Measurements from ENCODE around the gene KREMEN1. TPM values are rescaled to one million over a fixed set of nuclear protein-coding genes. Genes with fewer than 3 reads are reported as not detected.

The KREMEN1 gene
- polyA plus RNA-seq, 1 of the 3 experiments (the other 2 are of a cell fraction) = 10.0 TPM

GRCh38 chr22:29093501-29094300, 20.9 kb downstream of the KREMEN1 start (continued):
- TF ChIP-seq JUND (IDR thresholded peaks at IDR 0.05) = peak; percentile 83
- peak; percentile 98 for TF ChIP-seq TCF12 (IDR thresholded peaks at IDR 0.05)
- TF ChIP-seq EP300 (IDR thresholded peaks at IDR 0.05; ENCODE audit: borderline replicate concordance in 1 of 2, low read depth in 1 of 2, low read length in 1 of 2) = peak; percentile 49 to 81; a peak in 3 of 4 replicates
- peak; percentile 61 for TF ChIP-seq PBX3 (IDR thresholded peaks at IDR 0.05)
- TF ChIP-seq CHD2 (IDR thresholded peaks at IDR 0.05; ENCODE audit: low read length, partially characterized antibody) = peak; percentile 42
- TF ChIP-seq, protein P1, sequence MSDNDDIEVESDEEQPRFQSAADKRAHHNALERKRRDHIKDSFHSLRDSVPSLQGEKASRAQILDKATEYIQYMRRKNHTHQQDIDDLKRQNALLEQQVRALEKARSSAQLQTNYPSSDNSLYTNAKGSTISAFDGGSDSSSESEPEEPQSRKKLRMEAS (IDR thresholded peaks at IDR 0.05; ENCODE audit: low read depth) = peak; percentile 50
- no peak for TF ChIP-seq EZH2phosphoT487 (IDR thresholded peaks at IDR 0.05; ENCODE audit: borderline replicate concordance, low read depth)
- peak; percentile 16; the same call in 1 of the 2 replicates for TF ChIP-seq RXRA (IDR thresholded peaks at IDR 0.05; ENCODE audit: borderline replicate concordance, low read depth)
- 0 out of 2 replicates have a peak, but pooled peaks have one; percentile 80 for TF ChIP-seq TEAD4 (IDR thresholded peaks at IDR 0.05; ENCODE audit: borderline replicate concordance, insufficient read depth)

DNA sequence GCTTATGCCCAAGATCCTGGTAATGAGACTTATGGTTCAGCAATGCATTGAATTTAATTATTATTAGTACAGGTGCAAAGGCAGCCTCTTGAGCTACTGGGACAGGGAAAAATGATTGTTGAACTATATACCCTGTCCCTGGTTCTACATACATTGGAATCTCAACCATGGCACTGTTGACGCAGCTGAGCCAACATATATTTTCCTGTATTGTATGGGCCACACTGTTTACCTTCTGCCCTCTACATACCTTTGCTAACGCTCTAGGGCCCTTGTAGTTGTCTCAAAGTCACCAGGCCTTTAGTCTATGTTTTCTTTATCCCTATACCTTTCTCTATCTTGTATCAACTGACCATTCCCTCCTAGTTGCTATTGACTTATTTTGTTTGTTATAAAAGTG, 22.6 kb downstream of the KREMEN1 start:
- Histone ChIP-seq H3K9me3 (no peaks in the 10 kb centered on the region), H4K20me1 (ENCODE audit: insufficient read depth) (no peaks in the 10 kb centered on the region), H3K27me3 (ENCODE audit: insufficient read depth) (no peaks in the 10 kb centered on the region), H3K4me1 (ENCODE audit: control insufficient read depth in 1 of 2, insufficient read depth in 2 of 2, low read depth in 1 of 2, low read length in 1 of 2) (peaks cover 11% of the 10 kb centered on the region in 2 experiments), H2AFZ (ENCODE audit: low read depth) (no peak overlapping the region), H3K79me2 (ENCODE audit: insufficient read depth) (no peaks in the 10 kb centered on the region), H3K4me3 (ENCODE audit: low read depth in 2 of 2, low read length in 1 of 2) (no peak overlapping the region), H3K9me2 (no peaks in the 10 kb centered on the region), H3K36me3 (replicated peaks in 1 of 2; ENCODE audit: control insufficient read depth in 1 of 2, insufficient read depth in 2 of 2, low read length in 1 of 2) (peaks cover 0 to 7% of the 10 kb centered on the region in 2 experiments), H3F3A (replicated peaks; ENCODE audit: insufficient read depth) (peaks cover 28% of the 10 kb centered on the region), H3K27ac (ENCODE audit: low read depth in 2 of 2, low read length in 1 of 2) (no peak overlapping the region), H3K9ac (no peak overlapping the region), H3K4me2 (no peak overlapping the region)
- ChIA-PET POLR2A (no interaction called here), CTCF (no interaction called here)
- WGBS (ENCODE audit: low lambda C conversion rate) = 93% methylated on average over 2 of the region's 2 CpGs
- DNase-seq = no peak
- TF ChIP-seq MXI1 (IDR thresholded peaks at IDR 0.05; ENCODE audit: low read depth, low read length) (no peak), RCOR1 (IDR thresholded peaks at IDR 0.05; ENCODE audit: low read length) (no peak), TCF12 (IDR thresholded peaks at IDR 0.05) (no peak), JUND (IDR thresholded peaks at IDR 0.05) (no peak), ELF1 (IDR thresholded peaks at IDR 0.05) (no peak)
- TF ChIP-seq, protein P2, sequence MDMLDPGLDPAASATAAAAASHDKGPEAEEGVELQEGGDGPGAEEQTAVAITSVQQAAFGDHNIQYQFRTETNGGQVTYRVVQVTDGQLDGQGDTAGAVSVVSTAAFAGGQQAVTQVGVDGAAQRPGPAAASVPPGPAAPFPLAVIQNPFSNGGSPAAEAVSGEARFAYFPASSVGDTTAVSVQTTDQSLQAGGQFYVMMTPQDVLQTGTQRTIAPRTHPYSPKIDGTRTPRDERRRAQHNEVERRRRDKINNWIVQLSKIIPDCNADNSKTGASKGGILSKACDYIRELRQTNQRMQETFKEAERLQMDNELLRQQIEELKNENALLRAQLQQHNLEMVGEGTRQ (IDR thresholded peaks at IDR 0.05; ENCODE audit: borderline replicate concordance, low read depth, low read length) = no peak
- TF ChIP-seq, protein P1 (IDR thresholded peaks at IDR 0.05; ENCODE audit: low read depth) = no peak
